Neural cell (in vitro differentiated cells): ENCODE results near the gene ELOVL3. TPM values are rescaled to one million over a fixed set of nuclear protein-coding genes. Genes with fewer than 3 reads are reported as not detected.

Experiments
- H2AFZ ChIP-seq: fragments of 200-600, 300-800 bp; sonication (generic), shearing (Covaris generic); 2 replicates; pipeline ENCODE4 v1.6.0; 2014; ENCODE audit warnings: low read depth, mild to moderate bottlenecking, antibody characterized with exemption, low read length, moderate library complexity
- H3F3A ChIP-seq: fragments of 200-600 bp; shearing (Covaris generic); 2 replicates; pipeline ENCODE4 v1.6.1; 2016; ENCODE audit warnings: mild to moderate bottlenecking, moderate library complexity, mixed read lengths, antibody characterized with exemption, low read length; ENCODE audit not compliant: insufficient read depth, poor library complexity, severe bottlenecking
- H3K27ac ChIP-seq: fragments of 200-600, 300-800 bp; sonication (generic), shearing (Covaris generic); 2 replicates; pipeline ENCODE4 v1.5.1; 2014; ENCODE audit warnings: mild to moderate bottlenecking, low read length, moderate library complexity
- H3K27me3 ChIP-seq: fragments of 300-800, 200-600 bp; sonication (generic), shearing (Covaris generic); 2 replicates; pipeline ENCODE4 v1.6.0; 2014; ENCODE audit warnings: mild to moderate bottlenecking, low read depth, low read length, moderate library complexity; ENCODE audit not compliant: insufficient read depth
- H3K36me3 ChIP-seq: fragments of 300-800, 200-600 bp; sonication (generic), shearing (Covaris generic); 2 replicates; pipeline ENCODE4 v1.5.1; 2014; ENCODE audit warnings: mild to moderate bottlenecking, antibody characterized with exemption, low read length, moderate library complexity; ENCODE audit not compliant: insufficient read depth
- H3K4me2 ChIP-seq: fragments of 300-800, 200-600 bp; sonication (generic), shearing (Covaris generic); 2 replicates; pipeline ENCODE4 v1.6.0; 2014; ENCODE audit warnings: mild to moderate bottlenecking, low read length
- H3K4me3 ChIP-seq: fragments of 300-800, 200-600 bp; sonication (generic), shearing (Covaris generic); 2 replicates; pipeline ENCODE4 v1.5.1; 2014; ENCODE audit warnings: mild to moderate bottlenecking, low read length, moderate library complexity
- H3K79me2 ChIP-seq: fragments of 200-600 bp; shearing (Covaris generic); replicated peaks from 2 replicates; pipeline ENCODE4 v1.6.0; 2014; ENCODE audit warnings: mild to moderate bottlenecking, low read length, moderate library complexity; ENCODE audit not compliant: insufficient read depth
- H3K9ac ChIP-seq: fragments of 300-800, 200-600 bp; sonication (generic), shearing (Covaris generic); 2 replicates; pipeline ENCODE4 v1.6.1; 2016; ENCODE audit warnings: mild to moderate bottlenecking, low read length, mixed read lengths
- H3K9me2 ChIP-seq: fragments of 200-600 bp; shearing (Covaris generic); 2 replicates; pipeline ENCODE4 v1.6.1; 2016; ENCODE audit warnings: mild to moderate bottlenecking, low read length, mixed read lengths; ENCODE audit not compliant: insufficient read depth
- H3K9me3 ChIP-seq: fragments of 200-600, 300-800 bp; sonication (generic), shearing (Covaris generic); 2 replicates; pipeline ENCODE4 v1.6.1; 2016; ENCODE audit warnings: mild to moderate bottlenecking, mixed run types, low read length, moderate library complexity, mixed read lengths
- H4K20me1 ChIP-seq: fragments of 200-600 bp; shearing (Covaris generic); 2 replicates; pipeline ENCODE4 v1.6.1; 2016; ENCODE audit warnings: mild to moderate bottlenecking, mixed run types; ENCODE audit not compliant: insufficient read depth
- CTCF ChIP-seq: fragments of 450-650 bp; IDR thresholded peaks from 2 replicates; pipeline ENCODE4 v1.5.1; 2014; ENCODE audit warnings: antibody characterized with exemption, mild to moderate bottlenecking, moderate library complexity; ENCODE audit not compliant: poor library complexity, severe bottlenecking
- EP300 ChIP-seq: fragments of 450-650 bp; conservative IDR thresholded peaks from 2 replicates; pipeline ENCODE4 v1.6.1; 2014; ENCODE audit warnings: antibody characterized with exemption, mild to moderate bottlenecking, moderate library complexity; ENCODE audit not compliant: poor library complexity, severe bottlenecking
- EZH2 ChIP-seq: fragments of 200-600, 300-800 bp; shearing (Covaris generic), sonication (generic); IDR thresholded peaks from 2 replicates; pipeline ENCODE4 v1.6.1; 2014; ENCODE audit warnings: antibody characterized with exemption, low read length, borderline replicate concordance, mild to moderate bottlenecking; ENCODE audit not compliant: insufficient read depth, poor library complexity, severe bottlenecking
- MXI1 ChIP-seq: fragments of 450-650 bp; conservative IDR thresholded peaks from 2 replicates; pipeline ENCODE4 v1.6.1; 2014; ENCODE audit warnings: antibody characterized with exemption, mild to moderate bottlenecking; ENCODE audit not compliant: poor library complexity, severe bottlenecking
- POLR2AphosphoS5 ChIP-seq: IDR thresholded peaks from 2 replicates; pipeline ENCODE4 v1.6.1; 2012
- RAD21 ChIP-seq: fragments of 450-650 bp; conservative IDR thresholded peaks from 2 replicates; pipeline ENCODE4 v1.6.1; 2014; ENCODE audit warnings: antibody characterized with exemption, mild to moderate bottlenecking, moderate library complexity
- REST ChIP-seq: IDR thresholded peaks from 2 replicates; pipeline ENCODE4 v1.6.1; 2012; ENCODE audit warnings: borderline replicate concordance
- SMC3 ChIP-seq: fragments of 450-650 bp; conservative IDR thresholded peaks from 2 replicates; pipeline ENCODE4 v1.6.1; 2014; ENCODE audit warnings: antibody characterized with exemption, mild to moderate bottlenecking, moderate library complexity; ENCODE audit not compliant: poor library complexity
- TAF1 ChIP-seq: IDR thresholded peaks from 2 replicates; pipeline ENCODE4 v1.6.1; 2012; ENCODE audit warnings: low read depth
- polyA plus RNA-seq: library from polyadenylated mRNA; depleted of rRNA; stranded (reverse); fragments of >200 nt; gene quantifications from 2 replicates; pipeline ENCODE4 v1.2.3, GENCODE V29; 2014

Gene ELOVL3
- polyA plus RNA-seq, 1 donor from 2014 or later: not detected

GRCh38 chr10:102240467-102241031 lies 14.4 kb downstream of the ELOVL3 start:
- peaks cover under 1% of the 10 kb centered on the region for H3K79me2 ChIP-seq
- no peaks in the 10 kb centered on the region for H3K9me3 ChIP-seq
- no peaks in the 10 kb centered on the region for H3K36me3 ChIP-seq
- no peak overlapping the region for H3K9ac ChIP-seq
- H3K9me2 ChIP-seq: no peaks in the 10 kb centered on the region
- peaks cover 62% of the 10 kb centered on the region for H3K27me3 ChIP-seq
- TF ChIP-seq EP300 (no peak), REST (no peak), RAD21 (no peak), POLR2AphosphoS5 (no peak), CTCF (no peak), EZH2 (no peak), SMC3 (no peak), MXI1 (no peak), TAF1 (no peak)
- no peak overlapping the region for H3K27ac ChIP-seq
- H3K4me2 ChIP-seq: no peak overlapping the region
- H2AFZ ChIP-seq: no peak overlapping the region
- H3F3A ChIP-seq: no peaks in the 10 kb centered on the region
- H4K20me1 ChIP-seq: no peaks in the 10 kb centered on the region
- H3K4me3 ChIP-seq: peak overlapping the region; percentile 72

GRCh38 chr10:102241032-102241443 lies 14.9 kb downstream of the ELOVL3 start:
- H3K9me2 ChIP-seq: no peaks in the 10 kb centered on the region
- no peak overlapping the region for H3K9ac ChIP-seq
- H3K4me3 ChIP-seq: peak overlapping the region; percentile 72
- H3K9me3 ChIP-seq: no peaks in the 10 kb centered on the region
- no peaks in the 10 kb centered on the region for H4K20me1 ChIP-seq
- no peak overlapping the region for H3K27ac ChIP-seq
- peaks cover 6% of the 10 kb centered on the region for H3K79me2 ChIP-seq
- no peak overlapping the region for H2AFZ ChIP-seq
- peak overlapping the region; percentile 25 for H3K4me2 ChIP-seq
- H3F3A ChIP-seq: no peaks in the 10 kb centered on the region
- H3K36me3 ChIP-seq: no peaks in the 10 kb centered on the region
- peaks cover 62% of the 10 kb centered on the region for H3K27me3 ChIP-seq
- TF ChIP-seq POLR2AphosphoS5 (peak; percentile 12), RAD21 (no peak), MXI1 (no peak), REST (no peak), TAF1 (no peak), CTCF (no peak)
